Activated CD4-positive, alpha-beta T cell treated with anti-CD3 and anti-CD28 coated beads, Interleukin-2, amount 50 U/mL, for 1 hour (primary cell): Measurements from ENCODE around the gene FOXL2NB.
"Not testable (repeated sequence)": the region's sequence is repeated elsewhere in the genome, so short reads cannot be mapped to it uniquely, and the experiment has no call there.

Experiments
- DNase-seq: peaks from one replicate; pipeline ENCODE4 v3.0.0-alpha.2; 2020

Gene FOXL2NB

GRCh38 chr3:138946663-138947494, at the start of gene FOXL2NB, which contains the start of gene FOXL2:
Gene FOXL2NB (plus strand): TSS chr3:138947217. CDS start chr3:138947365, 148 bp downstream.
Gene FOXL2 (minus strand): TSS chr3:138947137. CDS start chr3:138946722, 415 bp downstream.
- no peak for DNase-seq

- no peak for DNase-seq
Observed at GRCh38 chr3:138898301-138898700, 48.7 kb upstream of the FOXL2NB start.

- DNase-seq, result no peak
Observed at GRCh38 chr3:138898708-138899107, 48.3 kb upstream of the FOXL2NB start.

GRCh38 chr3:138899351-138899991, 47.5 kb upstream of the FOXL2NB start:
- no peak for DNase-seq

GRCh38 chr3:138901567-138901966, 45.5 kb upstream of the FOXL2NB start:
- no peak for DNase-seq

GRCh38 chr3:138902171-138902570, 44.8 kb upstream of the FOXL2NB start:
- DNase-seq, result no peak

- no peak for DNase-seq
Observed at GRCh38 chr3:138907539-138907938, 39.5 kb upstream of the FOXL2NB start.

- DNase-seq, result no peak
Observed at GRCh38 chr3:138908846-138909245, 38.2 kb upstream of the FOXL2NB start.

GRCh38 chr3:138909904-138910303, 37.1 kb upstream of the FOXL2NB start:
- DNase-seq, result no peak

GRCh38 chr3:138911621-138912020, 35.4 kb upstream of the FOXL2NB start:
- DNase-seq, result no peak

- no peak for DNase-seq
Observed at GRCh38 chr3:138912237-138912636, 34.8 kb upstream of the FOXL2NB start.

- no peak for DNase-seq
Observed at GRCh38 chr3:138913766-138914165, 33.3 kb upstream of the FOXL2NB start.

GRCh38 chr3:138914870-138915502, 32.0 kb upstream of the FOXL2NB start:
- no peak for DNase-seq

- peak; percentile 80 for DNase-seq
Observed at GRCh38 chr3:138915503-138916498, 31.2 kb upstream of the FOXL2NB start.

GRCh38 chr3:138916824-138917223, 30.2 kb upstream of the FOXL2NB start:
- DNase-seq, result no peak

- no peak for DNase-seq
Observed at GRCh38 chr3:138919325-138919724, 27.7 kb upstream of the FOXL2NB start.

- no peak for DNase-seq
Observed at GRCh38 chr3:138921316-138922292, 25.4 kb upstream of the FOXL2NB start.

GRCh38 chr3:138922400-138922799, 24.6 kb upstream of the FOXL2NB start:
- DNase-seq, result not testable (repeated sequence)

- peak; percentile 84 for DNase-seq
Observed at GRCh38 chr3:138923531-138923994, 23.5 kb upstream of the FOXL2NB start.

- no peak for DNase-seq
Observed at GRCh38 chr3:138928727-138929372, 18.2 kb upstream of the FOXL2NB start.
